SK-N-SH treated with all-trans-retinoic acid at 6 μM for 48 hours (cell line): Measurements from ENCODE around the gene PFKFB4.

ENCODE experiments used
- BACH2 ChIP-seq: fragments of 250-450 bp; sonication (Bioruptor Pico); IDR thresholded peaks from 2 replicates; pipeline ENCODE4 v1.9.0; 2021; ENCODE audit warnings: mild to moderate bottlenecking, borderline replicate concordance
- CREB5 ChIP-seq: fragments of 250-450 bp; sonication (Bioruptor Pico); IDR thresholded peaks from 2 replicates; pipeline ENCODE4 v1.5.1; 2020; ENCODE audit warnings: low read depth, mild to moderate bottlenecking, moderate library complexity
- ESRRG ChIP-seq: fragments of 250-450 bp; sonication (Bioruptor Pico); IDR thresholded peaks from 2 replicates; pipeline ENCODE4 v1.6.1; 2021; ENCODE audit warnings: mild to moderate bottlenecking
- GLIS3 ChIP-seq: fragments of 250-450 bp; sonication (Bioruptor Pico); IDR thresholded peaks from 2 replicates; pipeline ENCODE4 v1.5.0; 2020; ENCODE audit warnings: mild to moderate bottlenecking, moderate library complexity
- OSR1 ChIP-seq: fragments of 250-450 bp; sonication (Bioruptor Pico); IDR thresholded peaks from 2 replicates; pipeline ENCODE4 v1.8.0; 2022; ENCODE audit warnings: moderate library complexity, mild to moderate bottlenecking, inconsistent platforms
- POU6F1 ChIP-seq: fragments of 250-450 bp; sonication (Bioruptor Pico); IDR thresholded peaks from 2 replicates; pipeline ENCODE4 v1.8.0; 2021; ENCODE audit warnings: low read depth, mild to moderate bottlenecking, moderate library complexity, borderline replicate concordance
- RARB ChIP-seq: fragments of 250-450 bp; sonication (Bioruptor Pico); IDR thresholded peaks from 2 replicates; pipeline ENCODE4 v1.8.0; 2021; ENCODE audit warnings: mild to moderate bottlenecking, moderate library complexity
- TOX ChIP-seq: fragments of 250-450 bp; sonication (Bioruptor Pico); IDR thresholded peaks from 2 replicates; pipeline ENCODE4 v1.8.0; 2021; ENCODE audit warnings: mild to moderate bottlenecking, moderate library complexity, borderline replicate concordance
- ZFP3 ChIP-seq: fragments of 250-450 bp; sonication (Bioruptor Pico); IDR thresholded peaks from 2 replicates; pipeline ENCODE4 v1.5.0; 2020; ENCODE audit warnings: mild to moderate bottlenecking, moderate library complexity
- ZFP30 ChIP-seq: fragments of 450-650 bp; formaldehyde crosslinking; IDR thresholded peaks from 2 replicates; pipeline ENCODE4 v1.5.0; 2022; ENCODE audit warnings: mild to moderate bottlenecking, moderate library complexity
- ZNF565 ChIP-seq: fragments of 450-650 bp; formaldehyde crosslinking; conservative IDR thresholded peaks from 2 replicates; pipeline ENCODE4 v1.5.0; 2020; ENCODE audit warnings: low read depth, mild to moderate bottlenecking, moderate library complexity
- ZNF70 ChIP-seq: fragments of 450-650 bp; formaldehyde crosslinking; IDR thresholded peaks from 2 replicates; pipeline ENCODE4 v1.5.0; 2020; ENCODE audit warnings: mild to moderate bottlenecking, moderate library complexity
- ZNF8 ChIP-seq: fragments of 450-650 bp; formaldehyde crosslinking; IDR thresholded peaks from 2 replicates; pipeline ENCODE4 v1.5.0; 2020; ENCODE audit warnings: mild to moderate bottlenecking, moderate library complexity
- TF ChIP-seq, protein P1 (sequence below): fragments of 250-450 bp; sonication (Bioruptor Pico); IDR thresholded peaks from 2 replicates; pipeline ENCODE4 v1.8.0; 2020; ENCODE audit warnings: mild to moderate bottlenecking, moderate library complexity, borderline replicate concordance

DNA sequence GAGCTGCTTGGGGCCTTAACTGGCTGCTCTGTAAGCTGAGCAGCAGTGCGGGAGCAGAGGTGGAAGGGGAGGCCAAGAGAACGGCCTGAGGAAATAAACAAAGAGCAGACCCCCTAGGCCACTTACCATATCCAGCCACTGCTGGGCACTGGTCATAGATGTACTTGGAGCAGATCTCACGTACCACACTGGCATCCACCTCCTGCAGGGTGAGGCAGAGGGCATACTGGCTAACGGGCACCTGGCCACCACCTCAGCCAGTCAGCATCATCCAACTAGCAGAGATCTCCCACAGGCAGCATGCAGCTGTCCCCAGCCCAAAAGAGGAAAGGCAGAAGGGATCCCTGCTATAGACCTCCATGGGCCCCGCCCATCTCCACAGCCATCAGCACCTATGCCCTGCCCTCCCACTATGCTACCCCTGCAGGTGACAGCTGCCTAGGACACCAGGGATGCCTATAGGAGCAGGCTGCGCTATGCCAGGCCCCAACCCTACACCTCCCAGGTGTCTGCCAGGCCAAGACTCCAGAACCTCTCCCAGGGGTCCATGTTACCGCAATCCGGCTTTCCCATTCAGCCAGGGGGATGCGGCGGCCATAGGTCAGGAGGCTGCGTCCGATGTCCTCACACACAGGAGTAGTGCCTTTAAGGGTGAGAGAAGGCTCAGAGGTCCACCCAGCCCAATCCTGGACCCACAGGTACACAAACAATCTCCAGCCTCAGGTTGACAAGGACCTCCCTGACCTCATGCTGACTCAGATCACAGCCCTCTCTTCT is 43.1 kb upstream of the PFKFB4 start:
- TF ChIP-seq ZNF565 (CRISPR knock-in tag) = no peak
- no peak for TF ChIP-seq OSR1 (CRISPR knock-in tag)
- TF ChIP-seq, protein P1, sequence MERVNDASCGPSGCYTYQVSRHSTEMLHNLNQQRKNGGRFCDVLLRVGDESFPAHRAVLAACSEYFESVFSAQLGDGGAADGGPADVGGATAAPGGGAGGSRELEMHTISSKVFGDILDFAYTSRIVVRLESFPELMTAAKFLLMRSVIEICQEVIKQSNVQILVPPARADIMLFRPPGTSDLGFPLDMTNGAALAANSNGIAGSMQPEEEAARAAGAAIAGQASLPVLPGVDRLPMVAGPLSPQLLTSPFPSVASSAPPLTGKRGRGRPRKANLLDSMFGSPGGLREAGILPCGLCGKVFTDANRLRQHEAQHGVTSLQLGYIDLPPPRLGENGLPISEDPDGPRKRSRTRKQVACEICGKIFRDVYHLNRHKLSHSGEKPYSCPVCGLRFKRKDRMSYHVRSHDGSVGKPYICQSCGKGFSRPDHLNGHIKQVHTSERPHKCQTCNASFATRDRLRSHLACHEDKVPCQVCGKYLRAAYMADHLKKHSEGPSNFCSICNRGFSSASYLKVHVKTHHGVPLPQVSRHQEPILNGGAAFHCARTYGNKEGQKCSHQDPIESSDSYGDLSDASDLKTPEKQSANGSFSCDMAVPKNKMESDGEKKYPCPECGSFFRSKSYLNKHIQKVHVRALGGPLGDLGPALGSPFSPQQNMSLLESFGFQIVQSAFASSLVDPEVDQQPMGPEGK = no peak
- TF ChIP-seq POU6F1 (CRISPR knock-in tag) = no peak
- no peak for TF ChIP-seq TOX (CRISPR knock-in tag)
- no peak for TF ChIP-seq RARB
- no peak for TF ChIP-seq ZFP30 (CRISPR knock-in tag)
- TF ChIP-seq ESRRG (CRISPR knock-in tag) = no peak
- TF ChIP-seq CREB5 (CRISPR knock-in tag) = no peak
- no peak for TF ChIP-seq ZNF8 (CRISPR knock-in tag)
- TF ChIP-seq BACH2 (CRISPR knock-in tag) = no peak
- no peak for TF ChIP-seq GLIS3 (CRISPR knock-in tag)
- no peak for TF ChIP-seq ZFP3 (CRISPR knock-in tag)
- TF ChIP-seq ZNF70 (CRISPR knock-in tag) = no peak
